ENCODE data around the gene ZYG11A.
A peak's percentile ranks its signal among the peaks of the same experiment; 100 is the strongest.
"Not testable (repeated sequence)": the region's sequence is repeated elsewhere in the genome, so short reads cannot be mapped to it uniquely, and the experiment has no call there.

ZYG11A gene

DNA sequence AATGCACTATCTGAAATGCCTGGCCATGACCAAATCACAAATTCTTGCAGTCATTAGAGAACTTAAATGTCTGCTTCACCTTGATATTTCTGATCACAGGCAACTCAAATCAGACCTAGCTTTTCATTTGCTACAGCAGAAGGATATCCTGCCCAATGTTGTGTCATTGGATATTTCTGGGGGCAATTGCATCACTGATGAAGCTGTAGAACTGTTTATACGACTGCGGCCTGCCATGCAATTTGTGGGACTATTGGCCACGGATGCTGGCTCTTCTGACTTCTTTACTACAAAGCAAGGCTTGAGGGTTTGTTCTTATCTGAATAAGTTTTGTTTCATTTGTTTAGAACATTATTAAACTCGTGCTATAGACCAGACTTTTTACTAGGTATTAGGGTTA, 14.9 kb downstream of the ZYG11A start:
- H3K4me1 ChIP-seq (ENCODE audit: control insufficient read depth, insufficient read depth, low read length), result no peaks in the 10 kb centered on the region
- POLR2A ChIA-PET, result interaction anchor here (1.9 kb wide), 1 partner anchor 15 kb away, joined by 8 read pairs; the partner anchor contains the start of gene ZYG11A
- peaks cover 11 to 43% of the 10 kb centered on the region in 2 experiments; a peak in 2 of 3 replicates for H3K36me3 ChIP-seq (ENCODE audit: control insufficient read depth in 2 of 2, insufficient read depth in 1 of 2, low read length in 2 of 2)
- CTCF ChIA-PET, result interaction anchor here (1.2 to 1.5 kb wide), 2 partner anchors 9 to 15 kb away, joined by 3 read pairs; partner anchors contain the start of gene ZYG11A
- no peak for TF ChIP-seq ZNF629 (tag by site-specific recombination; IDR thresholded peaks at IDR 0.05)
- no peak for TF ChIP-seq ZNF776 (tag by site-specific recombination; IDR thresholded peaks at IDR 0.05; ENCODE audit: borderline replicate concordance)
- TF ChIP-seq OVOL3 (tag by site-specific recombination; IDR thresholded peaks at IDR 0.05), result no peak
- TF ChIP-seq ZNF544 (tag by site-specific recombination; IDR thresholded peaks at IDR 0.05), result no peak
- no peak overlapping the region for H3K4me3 ChIP-seq (ENCODE audit: low read depth, low read length)
- no peak overlapping the region for H3K27ac ChIP-seq (ENCODE audit: extremely low read depth, low read depth, low read length)
- H3K9me3 ChIP-seq (ENCODE audit: control insufficient read depth, insufficient read depth, low read depth, low read length), result no peaks in the 10 kb centered on the region

DNA sequence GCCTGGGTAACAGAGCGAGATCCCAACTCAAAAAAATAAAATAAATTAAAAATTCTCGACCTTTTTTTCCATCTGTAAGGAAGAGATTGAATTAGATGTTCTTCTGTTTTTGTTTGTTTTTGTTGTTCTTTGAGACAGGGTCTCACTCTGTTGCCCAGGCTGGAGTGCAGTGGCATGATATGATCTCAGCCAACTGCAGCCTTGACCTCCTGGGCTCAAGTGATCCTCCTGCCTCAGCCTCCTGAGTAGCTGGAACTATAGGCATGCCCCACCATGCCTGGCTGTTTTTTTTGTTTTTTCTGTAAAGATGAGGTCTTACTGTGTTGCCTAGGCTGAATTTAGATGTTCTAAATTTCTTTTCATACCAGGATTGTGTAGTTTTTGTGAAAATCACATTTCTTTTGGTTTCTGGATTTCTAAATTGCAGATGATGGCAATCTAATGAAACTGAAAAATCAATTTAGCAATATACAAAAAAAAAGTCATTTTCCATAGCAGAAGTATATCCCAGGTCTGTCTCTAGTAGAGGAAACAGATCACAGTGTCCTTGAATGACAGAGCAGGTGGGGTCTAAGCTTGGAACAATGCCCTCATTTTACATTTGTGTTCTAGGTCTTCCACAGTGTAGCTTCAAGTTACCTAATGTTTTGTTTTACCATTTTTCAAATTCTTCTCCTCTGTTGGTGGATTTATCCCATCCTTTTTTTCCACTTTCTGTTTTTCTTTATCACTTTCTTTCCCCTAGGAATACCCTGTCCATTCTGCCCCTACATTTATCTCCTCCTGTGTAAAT, 20.3 kb downstream of the ZYG11A start:
- Histone ChIP-seq H3K9me3 (ENCODE audit: control insufficient read depth, insufficient read depth, low read depth, low read length) (no peaks in the 10 kb centered on the region), H3K4me1 (ENCODE audit: control insufficient read depth, insufficient read depth, low read length) (no peaks in the 10 kb centered on the region), H3K4me3 (ENCODE audit: low read depth, low read length) (no peak overlapping the region), H3K27ac (ENCODE audit: extremely low read depth, low read depth, low read length) (no peak overlapping the region), H3K36me3 (ENCODE audit: control insufficient read depth in 2 of 2, insufficient read depth in 1 of 2, low read length in 2 of 2) (peaks cover 19 to 53% of the 10 kb centered on the region in 2 experiments)
- POLR2A ChIA-PET, result no interaction called here
- CTCF ChIA-PET, result no interaction called here
- TF ChIP-seq ZNF121 (tag by site-specific recombination; IDR thresholded peaks at IDR 0.05) (0 out of 2 replicates have a peak, but pooled peaks have one; percentile 46), ZNF266 (tag by site-specific recombination; IDR thresholded peaks at IDR 0.05; ENCODE audit: low read depth) (no peak), ZNF324 (tag by site-specific recombination; IDR thresholded peaks at IDR 0.05) (no peak), PRDM1 (tag by site-specific recombination; IDR thresholded peaks at IDR 0.05) (peak; percentile 24; the same call in 1 of the 2 replicates), ZNF776 (tag by site-specific recombination; IDR thresholded peaks at IDR 0.05; ENCODE audit: borderline replicate concordance) (no peak), HOXA7 (CRISPR knock-in tag; IDR thresholded peaks at IDR 0.05; ENCODE audit: borderline replicate concordance) (no peak), ZNF623 (tag by site-specific recombination; IDR thresholded peaks at IDR 0.05) (no peak), ZNF664 (tag by site-specific recombination; IDR thresholded peaks at IDR 0.05) (no peak)

DNA sequence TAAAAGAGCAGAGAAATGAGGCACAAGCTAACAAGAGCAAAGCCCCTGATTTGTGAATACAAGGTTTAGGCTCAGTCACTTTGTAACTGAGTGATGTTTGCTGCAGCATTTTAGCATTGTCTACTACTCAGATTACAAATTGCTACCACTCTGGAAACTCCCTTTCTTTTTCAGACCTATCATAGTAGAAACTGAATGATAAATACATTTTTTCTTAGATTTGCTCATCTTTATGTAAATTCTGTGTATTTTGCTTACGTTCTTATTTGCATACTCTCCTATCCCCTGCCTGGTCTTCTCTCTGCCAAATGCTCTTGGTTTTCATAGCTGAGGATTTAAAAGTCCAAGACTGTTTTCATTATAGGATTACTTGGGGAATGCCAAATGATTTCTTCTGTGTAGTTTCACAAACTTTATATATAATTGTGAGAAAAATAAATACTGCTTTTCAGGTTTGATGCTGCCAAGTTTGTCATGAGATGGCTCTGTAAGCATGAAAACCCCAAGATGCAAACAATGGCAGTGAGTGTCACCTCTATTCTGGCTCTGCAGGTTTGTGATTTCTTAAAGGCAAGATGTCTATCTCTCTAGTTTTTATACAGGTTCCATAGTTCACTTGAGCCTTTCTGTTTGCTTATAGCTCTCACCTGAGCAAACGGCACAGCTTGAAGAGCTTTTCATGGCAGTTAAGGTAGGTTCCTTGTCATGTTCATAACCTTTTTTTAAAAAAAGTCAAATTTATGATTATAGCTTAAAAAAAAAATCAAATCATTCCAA, 24.7 kb downstream of the ZYG11A start:
- H3K4me3 ChIP-seq (ENCODE audit: low read depth, low read length), result no peak overlapping the region

DNA sequence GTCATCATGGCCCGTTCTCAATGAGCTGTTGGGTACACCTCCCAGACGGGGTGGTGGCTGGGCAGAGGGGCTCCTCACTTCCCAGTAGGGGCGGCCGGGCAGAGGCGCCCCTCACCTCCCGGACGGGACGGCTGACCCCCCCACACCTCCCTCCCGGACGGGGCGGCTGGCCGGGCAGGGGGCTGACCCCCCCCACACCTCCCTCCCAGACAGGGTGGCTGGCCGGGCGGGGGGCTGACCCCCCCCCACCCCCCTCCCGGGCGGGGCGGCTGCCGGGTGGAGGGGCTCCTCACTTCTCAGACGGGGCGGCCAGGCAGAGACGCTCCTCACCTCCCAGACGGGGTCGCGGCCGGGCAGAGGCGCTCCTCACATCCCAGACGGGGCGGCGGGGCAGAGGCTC, 27.2 kb downstream of the ZYG11A start:
- H3K9me3 ChIP-seq (ENCODE audit: control insufficient read depth, insufficient read depth, low read depth, low read length); POLR2A ChIA-PET; H3K4me1 ChIP-seq (ENCODE audit: control insufficient read depth, insufficient read depth, low read length); CTCF ChIA-PET; H3K27ac ChIP-seq (ENCODE audit: extremely low read depth, low read depth, low read length); H3K4me3 ChIP-seq (ENCODE audit: low read depth, low read length): not testable (repeated sequence)
- H3K36me3 ChIP-seq (ENCODE audit: control insufficient read depth in 2 of 2, insufficient read depth in 1 of 2, low read length in 2 of 2), result peaks cover 28 to 65% of the 10 kb centered on the region in 2 experiments; a peak in 2 of 3 replicates

More for the DNA sequence above, 24.7 kb downstream of the ZYG11A start:
- H3K4me1 ChIP-seq (ENCODE audit: control insufficient read depth, insufficient read depth, low read length), result no peaks in the 10 kb centered on the region
- ChIA-PET POLR2A (interaction anchor here (0.7 kb wide), 1 partner anchor 208 kb away, joined by 3 read pairs; no protein-coding TSS in a partner anchor), CTCF (no interaction called here)
- no peak for TF ChIP-seq HOXD13 (CRISPR knock-in tag; IDR thresholded peaks at IDR 0.05; ENCODE audit: borderline replicate concordance)
- TF ChIP-seq ZNF623 (tag by site-specific recombination; IDR thresholded peaks at IDR 0.05), result no peak
- TF ChIP-seq ZFP69B (tag by site-specific recombination; IDR thresholded peaks at IDR 0.05), result no peak
- H3K27ac ChIP-seq (ENCODE audit: extremely low read depth, low read depth, low read length), result no peak overlapping the region
- peaks cover 32 to 72% of the 10 kb centered on the region in 2 experiments for H3K36me3 ChIP-seq (ENCODE audit: control insufficient read depth in 2 of 2, insufficient read depth in 1 of 2, low read length in 2 of 2)
- no peaks in the 10 kb centered on the region for H3K9me3 ChIP-seq (ENCODE audit: control insufficient read depth, insufficient read depth, low read depth, low read length)

DNA sequence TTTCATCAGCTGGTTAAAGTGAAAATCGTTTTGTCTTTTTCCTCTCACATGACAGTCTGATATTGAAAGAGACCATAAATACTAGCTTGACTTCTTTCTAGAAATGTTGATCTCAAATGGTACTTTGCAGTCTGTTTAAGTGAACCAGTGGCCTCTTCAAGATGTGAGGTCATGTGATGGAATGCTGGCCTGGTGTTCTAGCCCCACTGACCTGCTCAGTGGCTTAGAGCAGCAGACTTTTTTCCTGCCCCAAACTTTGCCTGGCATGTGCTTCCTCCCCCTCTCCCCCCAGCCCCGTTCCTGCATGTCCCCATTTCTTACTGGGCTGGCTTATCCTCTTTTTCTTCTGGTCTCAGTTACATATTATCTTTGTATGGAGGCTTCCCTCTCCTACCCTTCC, 34.3 kb downstream of the ZYG11A start:
- TF ChIP-seq IKZF3 (tag by site-specific recombination; IDR thresholded peaks at IDR 0.05), result no peak
- TF ChIP-seq, protein P1, sequence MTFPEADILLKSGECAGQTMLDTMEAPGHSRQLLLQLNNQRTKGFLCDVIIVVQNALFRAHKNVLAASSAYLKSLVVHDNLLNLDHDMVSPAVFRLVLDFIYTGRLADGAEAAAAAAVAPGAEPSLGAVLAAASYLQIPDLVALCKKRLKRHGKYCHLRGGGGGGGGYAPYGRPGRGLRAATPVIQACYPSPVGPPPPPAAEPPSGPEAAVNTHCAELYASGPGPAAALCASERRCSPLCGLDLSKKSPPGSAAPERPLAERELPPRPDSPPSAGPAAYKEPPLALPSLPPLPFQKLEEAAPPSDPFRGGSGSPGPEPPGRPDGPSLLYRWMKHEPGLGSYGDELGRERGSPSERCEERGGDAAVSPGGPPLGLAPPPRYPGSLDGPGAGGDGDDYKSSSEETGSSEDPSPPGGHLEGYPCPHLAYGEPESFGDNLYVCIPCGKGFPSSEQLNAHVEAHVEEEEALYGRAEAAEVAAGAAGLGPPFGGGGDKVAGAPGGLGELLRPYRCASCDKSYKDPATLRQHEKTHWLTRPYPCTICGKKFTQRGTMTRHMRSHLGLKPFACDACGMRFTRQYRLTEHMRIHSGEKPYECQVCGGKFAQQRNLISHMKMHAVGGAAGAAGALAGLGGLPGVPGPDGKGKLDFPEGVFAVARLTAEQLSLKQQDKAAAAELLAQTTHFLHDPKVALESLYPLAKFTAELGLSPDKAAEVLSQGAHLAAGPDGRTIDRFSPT (tag by site-specific recombination; IDR thresholded peaks at IDR 0.05), result no peak
- no peak for TF ChIP-seq ZNF211 (tag by site-specific recombination; IDR thresholded peaks at IDR 0.05; ENCODE audit: low read depth)
- POLR2A ChIA-PET, result no interaction called here
- H3K36me3 ChIP-seq (ENCODE audit: control insufficient read depth in 2 of 2, insufficient read depth in 1 of 2, low read length in 2 of 2), result peaks cover 16 to 69% of the 10 kb centered on the region in 2 experiments; a peak in 2 of 3 replicates
- CTCF ChIA-PET, result interaction anchor here (0.6 to 1.5 kb wide), 3 partner anchors 34 to 373 kb away, joined by 3 to 6 read pairs (median 3); partner anchors contain the start of gene ZYG11A
- H3K4me1 ChIP-seq (ENCODE audit: control insufficient read depth, insufficient read depth, low read length), result no peaks in the 10 kb centered on the region
- no peaks in the 10 kb centered on the region for H3K9me3 ChIP-seq (ENCODE audit: control insufficient read depth, insufficient read depth, low read depth, low read length)
- no peak overlapping the region for H3K27ac ChIP-seq (ENCODE audit: extremely low read depth, low read depth, low read length)
- H3K4me3 ChIP-seq (ENCODE audit: low read depth, low read length), result no peak overlapping the region
